Osteoblast (primary cell): Measurements from ENCODE around the gene CRYL1. TPM values are rescaled to one million over a fixed set of nuclear protein-coding genes. Genes with fewer than 3 reads are reported as not detected.
A peak's percentile ranks its signal among the peaks of the same experiment; 100 is the strongest.

Experiments
- DNase-seq: peaks from one replicate; pipeline ENCODE4 v3.0.0; 2011; ENCODE audit warnings: low spot score, mixed read lengths; ENCODE audit not compliant: insufficient read length; ENCODE audit errors: missing footprints
- H2AFZ ChIP-seq: 2 replicates; pipeline ENCODE4 v1.6.0; 2011; ENCODE audit warnings: mild to moderate bottlenecking, low read length
- H3K27ac ChIP-seq: 2 replicates; pipeline ENCODE4 v1.5.1; 2011; ENCODE audit warnings: mild to moderate bottlenecking, low read depth, low read length, moderate library complexity
- H3K27me3 ChIP-seq: 2 replicates; pipeline ENCODE4 v1.6.0; 2012; ENCODE audit warnings: mild to moderate bottlenecking, control low read depth, inconsistent platforms, low read length, moderate library complexity; ENCODE audit not compliant: insufficient read depth
- H3K36me3 ChIP-seq: 2 replicates; pipeline ENCODE4 v1.5.1; 2011; ENCODE audit warnings: mild to moderate bottlenecking, low read length, control low read depth, moderate library complexity; ENCODE audit not compliant: insufficient read depth
- H3K4me1 ChIP-seq: 2 replicates; pipeline ENCODE4 v1.5.1; 2011; ENCODE audit warnings: mild to moderate bottlenecking, low read length, control low read depth, moderate library complexity; ENCODE audit not compliant: insufficient read depth
- H3K4me2 ChIP-seq: 2 replicates; pipeline ENCODE4 v1.6.0; 2011; ENCODE audit warnings: mild to moderate bottlenecking, low read length; ENCODE audit not compliant: insufficient read depth
- H3K4me3 ChIP-seq: fragments of 200-600 bp; sonication (generic); 3 replicates; pipeline ENCODE4 v1.5.1; 2012; ENCODE audit warnings: mild to moderate bottlenecking, low read length, inconsistent platforms; ENCODE audit not compliant: insufficient read depth
- H3K79me2 ChIP-seq: 2 replicates; pipeline ENCODE4 v1.6.0; 2012; ENCODE audit warnings: mild to moderate bottlenecking, low read length, control low read depth, inconsistent platforms; ENCODE audit not compliant: insufficient read depth
- H3K9me3 ChIP-seq: 2 replicates; pipeline ENCODE4 v1.5.1; 2011; ENCODE audit warnings: low read depth, low read length, control low read depth
- H4K20me1 ChIP-seq: 2 replicates; pipeline ENCODE4 v1.6.0; 2012; ENCODE audit warnings: mild to moderate bottlenecking, low read length, control low read depth; ENCODE audit not compliant: insufficient read depth
- CTCF ChIP-seq: IDR thresholded peaks from 2 replicates; pipeline ENCODE4 v1.5.1; 2011; ENCODE audit warnings: mild to moderate bottlenecking, low read depth, low read length, moderate library complexity; ENCODE audit errors: extremely low read depth
- total RNA-seq: library from RNA; depleted of rRNA; stranded (reverse); fragments of >200 nt; gene quantifications from 2 replicates; pipeline ENCODE4 v1.2.3, GENCODE V29; 2012

CRYL1 gene
- total RNA-seq, 1 donor = 12.7 TPM

GRCh38 chr13:20360041-20360491 is 165.6 kb downstream of the CRYL1 start:
- no peak overlapping the region for H2AFZ ChIP-seq
- peak; percentile 77 for DNase-seq
- H3K79me2 ChIP-seq = no peaks in the 10 kb centered on the region
- H3K27me3 ChIP-seq = peaks cover 6% of the 10 kb centered on the region
- H4K20me1 ChIP-seq = no peaks in the 10 kb centered on the region
- H3K36me3 ChIP-seq = no peaks in the 10 kb centered on the region
- H3K9me3 ChIP-seq = no peaks in the 10 kb centered on the region
- peaks cover 11% of the 10 kb centered on the region for H3K4me1 ChIP-seq
- no peak overlapping the region for H3K27ac ChIP-seq
- H3K4me2 ChIP-seq = peak overlapping the region; percentile 20
- no peak for TF ChIP-seq CTCF
- H3K4me3 ChIP-seq = no peak overlapping the region

- Histone ChIP-seq H2AFZ (no peak overlapping the region), H3K79me2 (no peaks in the 10 kb centered on the region), H3K4me2 (peak overlapping the region; percentile 20), H3K4me1 (peaks cover 11% of the 10 kb centered on the region), H3K36me3 (no peaks in the 10 kb centered on the region), H4K20me1 (no peaks in the 10 kb centered on the region), H3K27me3 (peaks cover 4% of the 10 kb centered on the region), H3K4me3 (no peak overlapping the region), H3K27ac (peak overlapping the region; percentile 33), H3K9me3 (no peaks in the 10 kb centered on the region)
- TF ChIP-seq CTCF = no peak
- DNase-seq = peak; percentile 97
Measured at GRCh38 chr13:20359335-20359734, 166.3 kb downstream of the CRYL1 start.

GRCh38 chr13:20358022-20358421 is 167.6 kb downstream of the CRYL1 start:
- Histone ChIP-seq H4K20me1 (no peaks in the 10 kb centered on the region), H3K4me2 (no peak overlapping the region), H2AFZ (no peak overlapping the region), H3K9me3 (no peaks in the 10 kb centered on the region), H3K36me3 (no peaks in the 10 kb centered on the region), H3K27me3 (peaks cover 3% of the 10 kb centered on the region), H3K4me3 (no peak overlapping the region), H3K27ac (no peak overlapping the region), H3K4me1 (peaks cover 11% of the 10 kb centered on the region), H3K79me2 (no peaks in the 10 kb centered on the region)
- TF ChIP-seq CTCF = no peak
- DNase-seq = no peak

- Histone ChIP-seq H3K36me3 (no peaks in the 10 kb centered on the region), H3K27ac (no peak overlapping the region), H3K79me2 (no peaks in the 10 kb centered on the region), H3K4me1 (peaks cover 18% of the 10 kb centered on the region), H3K4me3 (no peak overlapping the region), H3K27me3 (peaks cover 8% of the 10 kb centered on the region), H2AFZ (no peak overlapping the region), H4K20me1 (no peaks in the 10 kb centered on the region), H3K9me3 (no peaks in the 10 kb centered on the region), H3K4me2 (no peak overlapping the region)
- TF ChIP-seq CTCF = no peak
- DNase-seq = no peak
Measured at GRCh38 chr13:20356444-20356843, 169.2 kb downstream of the CRYL1 start.
